ENCODE data around the gene WDR45B.

WDR45B gene

DNA sequence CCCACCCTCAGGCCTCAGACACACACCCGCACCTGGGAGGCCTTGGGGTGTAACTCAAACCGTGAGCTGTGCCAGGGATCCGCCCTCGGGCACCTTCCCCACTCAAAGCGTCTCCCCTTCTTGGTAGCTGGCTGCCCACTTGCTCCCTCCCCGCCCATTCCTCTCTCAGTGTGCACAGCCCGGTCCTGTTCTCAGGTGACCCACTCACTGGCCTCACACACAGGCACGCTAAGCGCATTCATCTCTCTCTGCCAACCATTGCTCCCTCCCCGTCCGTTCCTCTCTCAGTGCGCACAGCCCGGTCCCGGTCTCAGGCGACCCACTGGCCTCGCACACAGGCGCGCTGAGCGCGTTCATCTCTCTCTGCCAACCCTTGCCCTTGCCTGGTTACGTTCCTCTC is 20.8 kb downstream of the WDR45B start (continued):
- TF ChIP-seq, protein P1, sequence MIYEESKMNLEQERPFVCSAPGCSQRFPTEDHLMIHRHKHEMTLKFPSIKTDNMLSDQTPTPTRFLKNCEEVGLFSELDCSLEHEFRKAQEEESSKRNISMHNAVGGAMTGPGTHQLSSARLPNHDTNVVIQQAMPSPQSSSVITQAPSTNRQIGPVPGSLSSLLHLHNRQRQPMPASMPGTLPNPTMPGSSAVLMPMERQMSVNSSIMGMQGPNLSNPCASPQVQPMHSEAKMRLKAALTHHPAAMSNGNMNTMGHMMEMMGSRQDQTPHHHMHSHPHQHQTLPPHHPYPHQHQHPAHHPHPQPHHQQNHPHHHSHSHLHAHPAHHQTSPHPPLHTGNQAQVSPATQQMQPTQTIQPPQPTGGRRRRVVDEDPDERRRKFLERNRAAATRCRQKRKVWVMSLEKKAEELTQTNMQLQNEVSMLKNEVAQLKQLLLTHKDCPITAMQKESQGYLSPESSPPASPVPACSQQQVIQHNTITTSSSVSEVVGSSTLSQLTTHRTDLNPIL (CRISPR knock-in tag; IDR thresholded peaks at IDR 0.05; ENCODE audit: low read depth): no peak
- TF ChIP-seq BACH2 (CRISPR knock-in tag; IDR thresholded peaks at IDR 0.05; ENCODE audit: borderline replicate concordance) (no peak), ISL1 (CRISPR knock-in tag; IDR thresholded peaks at IDR 0.05) (no peak), ZC3H10 (CRISPR knock-in tag; IDR thresholded peaks at IDR 0.05) (no peak)

DNA sequence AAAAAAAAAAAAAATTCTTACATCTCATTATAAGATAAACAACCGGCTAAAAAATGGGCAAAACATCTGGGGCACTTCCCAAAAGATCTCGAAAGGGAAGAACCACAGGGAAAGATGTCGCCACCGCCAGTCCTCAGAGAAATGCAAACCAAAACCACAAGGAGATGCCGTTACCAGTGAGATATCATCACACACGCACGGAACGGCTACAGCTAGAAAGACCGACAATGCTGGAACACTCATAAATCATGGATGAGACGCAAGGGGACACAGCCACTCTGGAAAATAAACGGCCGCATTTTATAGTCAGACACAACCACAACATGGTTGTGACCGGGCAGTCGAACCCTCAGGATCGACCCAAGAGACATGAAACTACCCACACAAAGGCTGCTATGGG is 24.5 kb downstream of the WDR45B start:
- TF ChIP-seq ZFP3 (CRISPR knock-in tag; IDR thresholded peaks at IDR 0.05) (no peak), ZNF565 (CRISPR knock-in tag; conservative IDR thresholded peaks at IDR 0.05; ENCODE audit: low read depth) (no peak), BACH2 (CRISPR knock-in tag; IDR thresholded peaks at IDR 0.05; ENCODE audit: borderline replicate concordance) (no peak), GLIS3 (CRISPR knock-in tag; IDR thresholded peaks at IDR 0.05) (no peak)
- no peak for ATAC-seq

DNA sequence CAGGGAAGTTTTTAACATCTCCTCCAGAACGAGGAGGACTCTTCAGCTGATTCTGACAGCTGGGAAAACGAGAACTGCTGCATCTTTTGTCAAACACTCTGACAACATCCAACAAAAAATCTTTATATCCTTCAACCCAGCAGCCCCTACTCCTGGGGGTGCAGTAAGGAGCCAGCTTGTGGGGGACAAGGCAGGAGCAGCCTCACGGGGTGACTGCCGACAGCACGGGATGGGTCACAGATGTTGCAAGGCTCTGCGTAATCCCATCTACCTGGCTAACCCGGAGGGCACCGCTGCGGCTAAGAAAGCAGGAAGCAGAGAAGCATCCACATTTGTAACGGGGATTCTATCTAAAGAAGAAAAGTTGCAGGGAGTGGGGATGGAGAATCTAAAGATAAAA is 28.6 kb downstream of the WDR45B start:
- TF ChIP-seq CSDC2 (CRISPR knock-in tag; IDR thresholded peaks at IDR 0.05): no peak
- no peak for ATAC-seq

DNA sequence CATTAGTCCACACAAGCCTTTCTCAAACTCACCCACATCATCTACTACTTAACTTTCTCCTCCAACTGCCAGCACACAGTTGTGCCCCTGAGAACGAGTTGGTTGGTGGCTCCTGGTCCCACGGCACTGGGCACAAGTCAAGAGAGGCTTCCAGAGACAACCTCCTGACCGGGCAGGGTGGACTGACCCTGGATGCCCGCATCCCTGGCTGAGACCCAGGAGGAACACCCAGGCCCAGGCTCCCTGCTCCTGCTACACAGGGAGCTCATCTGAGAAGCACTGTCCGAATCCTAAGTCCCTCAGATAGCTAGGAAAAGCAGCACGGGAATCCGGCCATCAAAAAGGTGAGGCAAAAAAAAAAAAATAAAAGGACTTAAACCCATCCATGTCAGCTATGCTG is 29.0 kb downstream of the WDR45B start:
- ATAC-seq: no peak
- TF ChIP-seq TCF4 (CRISPR knock-in tag; IDR thresholded peaks at IDR 0.05; ENCODE audit: borderline replicate concordance): no peak
- no peak for TF ChIP-seq OSR1 (CRISPR knock-in tag; IDR thresholded peaks at IDR 0.05)
- TF ChIP-seq, protein P2, sequence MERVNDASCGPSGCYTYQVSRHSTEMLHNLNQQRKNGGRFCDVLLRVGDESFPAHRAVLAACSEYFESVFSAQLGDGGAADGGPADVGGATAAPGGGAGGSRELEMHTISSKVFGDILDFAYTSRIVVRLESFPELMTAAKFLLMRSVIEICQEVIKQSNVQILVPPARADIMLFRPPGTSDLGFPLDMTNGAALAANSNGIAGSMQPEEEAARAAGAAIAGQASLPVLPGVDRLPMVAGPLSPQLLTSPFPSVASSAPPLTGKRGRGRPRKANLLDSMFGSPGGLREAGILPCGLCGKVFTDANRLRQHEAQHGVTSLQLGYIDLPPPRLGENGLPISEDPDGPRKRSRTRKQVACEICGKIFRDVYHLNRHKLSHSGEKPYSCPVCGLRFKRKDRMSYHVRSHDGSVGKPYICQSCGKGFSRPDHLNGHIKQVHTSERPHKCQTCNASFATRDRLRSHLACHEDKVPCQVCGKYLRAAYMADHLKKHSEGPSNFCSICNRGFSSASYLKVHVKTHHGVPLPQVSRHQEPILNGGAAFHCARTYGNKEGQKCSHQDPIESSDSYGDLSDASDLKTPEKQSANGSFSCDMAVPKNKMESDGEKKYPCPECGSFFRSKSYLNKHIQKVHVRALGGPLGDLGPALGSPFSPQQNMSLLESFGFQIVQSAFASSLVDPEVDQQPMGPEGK (CRISPR knock-in tag; IDR thresholded peaks at IDR 0.05; ENCODE audit: borderline replicate concordance): no peak
- no peak for TF ChIP-seq ZNF70 (CRISPR knock-in tag; IDR thresholded peaks at IDR 0.05)
- no peak for TF ChIP-seq PPARA (CRISPR knock-in tag; IDR thresholded peaks at IDR 0.05; ENCODE audit: borderline replicate concordance)
- TF ChIP-seq ARNTL (CRISPR knock-in tag; IDR thresholded peaks at IDR 0.05; ENCODE audit: borderline replicate concordance, low read depth): no peak
- TF ChIP-seq, protein P3, sequence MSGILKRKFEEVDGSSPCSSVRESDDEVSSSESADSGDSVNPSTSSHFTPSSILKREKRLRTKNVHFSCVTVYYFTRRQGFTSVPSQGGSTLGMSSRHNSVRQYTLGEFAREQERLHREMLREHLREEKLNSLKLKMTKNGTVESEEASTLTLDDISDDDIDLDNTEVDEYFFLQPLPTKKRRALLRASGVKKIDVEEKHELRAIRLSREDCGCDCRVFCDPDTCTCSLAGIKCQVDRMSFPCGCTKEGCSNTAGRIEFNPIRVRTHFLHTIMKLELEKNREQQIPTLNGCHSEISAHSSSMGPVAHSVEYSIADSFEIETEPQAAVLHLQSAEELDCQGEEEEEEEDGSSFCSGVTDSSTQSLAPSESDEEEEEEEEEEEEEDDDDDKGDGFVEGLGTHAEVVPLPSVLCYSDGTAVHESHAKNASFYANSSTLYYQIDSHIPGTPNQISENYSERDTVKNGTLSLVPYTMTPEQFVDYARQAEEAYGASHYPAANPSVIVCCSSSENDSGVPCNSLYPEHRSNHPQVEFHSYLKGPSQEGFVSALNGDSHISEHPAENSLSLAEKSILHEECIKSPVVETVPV (CRISPR knock-in tag; IDR thresholded peaks at IDR 0.05): no peak
- TF ChIP-seq SNAI2 (CRISPR knock-in tag; IDR thresholded peaks at IDR 0.05): no peak
- TF ChIP-seq ZNF8 (CRISPR knock-in tag; IDR thresholded peaks at IDR 0.05): no peak
- no peak for TF ChIP-seq TOX (CRISPR knock-in tag; IDR thresholded peaks at IDR 0.05; ENCODE audit: borderline replicate concordance)
- no peak for TF ChIP-seq ZFP30 (CRISPR knock-in tag; IDR thresholded peaks at IDR 0.05)
- TF ChIP-seq, protein P4, sequence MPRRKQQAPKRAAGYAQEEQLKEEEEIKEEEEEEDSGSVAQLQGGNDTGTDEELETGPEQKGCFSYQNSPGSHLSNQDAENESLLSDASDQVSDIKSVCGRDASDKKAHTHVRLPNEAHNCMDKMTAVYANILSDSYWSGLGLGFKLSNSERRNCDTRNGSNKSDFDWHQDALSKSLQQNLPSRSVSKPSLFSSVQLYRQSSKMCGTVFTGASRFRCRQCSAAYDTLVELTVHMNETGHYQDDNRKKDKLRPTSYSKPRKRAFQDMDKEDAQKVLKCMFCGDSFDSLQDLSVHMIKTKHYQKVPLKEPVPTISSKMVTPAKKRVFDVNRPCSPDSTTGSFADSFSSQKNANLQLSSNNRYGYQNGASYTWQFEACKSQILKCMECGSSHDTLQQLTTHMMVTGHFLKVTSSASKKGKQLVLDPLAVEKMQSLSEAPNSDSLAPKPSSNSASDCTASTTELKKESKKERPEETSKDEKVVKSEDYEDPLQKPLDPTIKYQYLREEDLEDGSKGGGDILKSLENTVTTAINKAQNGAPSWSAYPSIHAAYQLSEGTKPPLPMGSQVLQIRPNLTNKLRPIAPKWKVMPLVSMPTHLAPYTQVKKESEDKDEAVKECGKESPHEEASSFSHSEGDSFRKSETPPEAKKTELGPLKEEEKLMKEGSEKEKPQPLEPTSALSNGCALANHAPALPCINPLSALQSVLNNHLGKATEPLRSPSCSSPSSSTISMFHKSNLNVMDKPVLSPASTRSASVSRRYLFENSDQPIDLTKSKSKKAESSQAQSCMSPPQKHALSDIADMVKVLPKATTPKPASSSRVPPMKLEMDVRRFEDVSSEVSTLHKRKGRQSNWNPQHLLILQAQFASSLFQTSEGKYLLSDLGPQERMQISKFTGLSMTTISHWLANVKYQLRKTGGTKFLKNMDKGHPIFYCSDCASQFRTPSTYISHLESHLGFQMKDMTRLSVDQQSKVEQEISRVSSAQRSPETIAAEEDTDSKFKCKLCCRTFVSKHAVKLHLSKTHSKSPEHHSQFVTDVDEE (CRISPR knock-in tag; IDR thresholded peaks at IDR 0.05): no peak

DNA sequence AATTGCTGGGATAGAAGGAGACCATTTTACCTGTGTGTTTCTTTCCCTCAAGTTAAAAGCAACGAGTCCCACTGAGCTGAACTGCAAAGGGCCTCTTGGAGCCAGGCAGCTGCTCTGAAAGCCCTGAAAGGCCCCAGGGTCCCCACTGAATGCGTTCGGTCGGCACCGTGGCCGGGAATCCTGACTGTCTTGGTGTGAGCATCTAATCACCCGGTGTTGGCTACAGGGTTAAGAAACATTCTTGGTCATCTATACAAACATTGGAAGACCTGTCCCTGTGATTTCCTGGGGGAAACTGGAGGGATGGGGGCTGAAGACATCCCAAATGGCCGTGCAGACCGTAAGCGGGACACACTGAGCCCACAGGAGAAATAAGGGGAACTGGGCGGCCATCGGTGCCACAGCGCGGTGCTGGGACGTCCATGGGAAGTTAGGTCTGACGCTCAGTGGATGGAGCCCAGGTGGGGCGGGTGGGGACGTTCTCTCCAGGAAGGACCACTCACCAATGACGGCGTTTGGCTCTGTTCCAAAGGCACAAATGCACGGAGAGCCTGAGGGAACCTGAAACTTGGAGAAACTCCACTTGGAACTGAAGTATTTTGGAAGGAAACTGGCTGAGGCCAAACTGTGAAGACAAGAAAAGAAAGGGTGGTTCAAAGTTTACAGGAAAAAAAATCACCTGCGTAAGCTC is 32.1 kb downstream of the WDR45B start:
- ATAC-seq: no peak
- TF ChIP-seq ZFP30 (CRISPR knock-in tag; IDR thresholded peaks at IDR 0.05) (no peak), ESRRG (CRISPR knock-in tag; IDR thresholded peaks at IDR 0.05) (no peak), ZNF565 (CRISPR knock-in tag; conservative IDR thresholded peaks at IDR 0.05; ENCODE audit: low read depth) (no peak), ZNF8 (CRISPR knock-in tag; IDR thresholded peaks at IDR 0.05) (no peak), ZC3H10 (CRISPR knock-in tag; IDR thresholded peaks at IDR 0.05) (no peak), TCF4 (CRISPR knock-in tag; IDR thresholded peaks at IDR 0.05; ENCODE audit: borderline replicate concordance) (no peak), CSDC2 (CRISPR knock-in tag; IDR thresholded peaks at IDR 0.05) (no peak)
- TF ChIP-seq, protein P5, sequence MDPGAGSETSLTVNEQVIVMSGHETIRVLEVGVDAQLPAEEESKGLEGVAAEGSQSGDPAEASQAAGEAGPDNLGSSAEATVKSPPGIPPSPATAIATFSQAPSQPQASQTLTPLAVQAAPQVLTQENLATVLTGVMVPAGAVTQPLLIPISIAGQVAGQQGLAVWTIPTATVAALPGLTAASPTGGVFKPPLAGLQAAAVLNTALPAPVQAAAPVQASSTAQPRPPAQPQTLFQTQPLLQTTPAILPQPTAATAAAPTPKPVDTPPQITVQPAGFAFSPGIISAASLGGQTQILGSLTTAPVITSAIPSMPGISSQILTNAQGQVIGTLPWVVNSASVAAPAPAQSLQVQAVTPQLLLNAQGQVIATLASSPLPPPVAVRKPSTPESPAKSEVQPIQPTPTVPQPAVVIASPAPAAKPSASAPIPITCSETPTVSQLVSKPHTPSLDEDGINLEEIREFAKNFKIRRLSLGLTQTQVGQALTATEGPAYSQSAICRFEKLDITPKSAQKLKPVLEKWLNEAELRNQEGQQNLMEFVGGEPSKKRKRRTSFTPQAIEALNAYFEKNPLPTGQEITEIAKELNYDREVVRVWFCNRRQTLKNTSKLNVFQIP (CRISPR knock-in tag; IDR thresholded peaks at IDR 0.05; ENCODE audit: borderline replicate concordance, low read depth): no peak
